Type B pancreatic cell (in vitro differentiated cells): ENCODE results near the gene WFDC5. TPM values are rescaled to one million over a fixed set of nuclear protein-coding genes. Genes with fewer than 3 reads are reported as not detected.

Experiments
- DNase-seq: peaks from one replicate; pipeline ENCODE4 v3.0.0; 2021; ENCODE audit warnings: mixed read lengths; ENCODE audit not compliant: unreplicated experiment; ENCODE audit errors: extremely low spot score
- H3K27ac Mint-ChIP-seq: 2 replicates; pipeline ENCODE4 v1.8.0; 2021; ENCODE audit warnings: mild to moderate bottlenecking, mixed read lengths
- H3K27me3 Mint-ChIP-seq: 2 replicates; pipeline ENCODE4 v1.8.0; 2021; ENCODE audit warnings: mixed read lengths
- H3K36me3 Mint-ChIP-seq: 2 replicates; pipeline ENCODE4 v1.8.0; 2021; ENCODE audit warnings: mixed read lengths
- H3K4me1 Mint-ChIP-seq: one replicate; pipeline ENCODE4 v1.8.0; 2021; ENCODE audit warnings: mixed read lengths; ENCODE audit not compliant: unreplicated experiment
- H3K4me3 Mint-ChIP-seq: 2 replicates; pipeline ENCODE4 v1.8.0; 2021; ENCODE audit warnings: mild to moderate bottlenecking, mixed read lengths
- H3K9me3 Mint-ChIP-seq: 2 replicates; pipeline ENCODE4 v1.8.0; 2021; ENCODE audit warnings: mixed read lengths
- total RNA-seq: library from RNA; stranded (reverse); gene quantifications from 2 replicates; pipeline ENCODE4 v1.2.1, GENCODE V29; 2021; ENCODE audit warnings: low replicate concordance
- TF ChIP-seq, protein P1 (sequence below): fragments of 200-600 bp; sonication (generic); conservative IDR thresholded peaks from 2 replicates; pipeline ENCODE4 v1.5.0; 2021; ENCODE audit warnings: antibody characterized with exemption, mild to moderate bottlenecking

The WFDC5 gene
- total RNA-seq, 1 donor from 2014 or later, result 0.41 TPM

DNA sequence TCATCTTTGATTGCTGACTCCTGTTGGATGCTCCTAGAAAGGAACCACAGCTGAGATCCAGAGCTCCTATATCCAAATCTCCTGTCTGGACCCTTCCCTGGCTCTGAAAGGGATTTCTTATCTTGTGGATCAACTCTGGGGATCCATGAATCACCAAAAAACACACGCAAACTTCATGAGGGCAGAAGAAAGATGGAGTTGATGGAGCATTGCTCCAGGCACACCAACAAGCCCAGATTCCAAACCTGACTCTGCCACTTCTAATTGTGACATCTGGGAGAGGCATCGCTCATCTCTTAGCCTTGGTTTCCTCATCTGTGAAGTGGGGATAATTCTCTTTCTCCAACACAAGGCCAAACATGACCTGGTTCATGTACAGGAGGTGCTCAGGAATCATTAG is 20.8 kb downstream of the WFDC5 start:
- DNase-seq, result no peak
- TF ChIP-seq, protein P1, sequence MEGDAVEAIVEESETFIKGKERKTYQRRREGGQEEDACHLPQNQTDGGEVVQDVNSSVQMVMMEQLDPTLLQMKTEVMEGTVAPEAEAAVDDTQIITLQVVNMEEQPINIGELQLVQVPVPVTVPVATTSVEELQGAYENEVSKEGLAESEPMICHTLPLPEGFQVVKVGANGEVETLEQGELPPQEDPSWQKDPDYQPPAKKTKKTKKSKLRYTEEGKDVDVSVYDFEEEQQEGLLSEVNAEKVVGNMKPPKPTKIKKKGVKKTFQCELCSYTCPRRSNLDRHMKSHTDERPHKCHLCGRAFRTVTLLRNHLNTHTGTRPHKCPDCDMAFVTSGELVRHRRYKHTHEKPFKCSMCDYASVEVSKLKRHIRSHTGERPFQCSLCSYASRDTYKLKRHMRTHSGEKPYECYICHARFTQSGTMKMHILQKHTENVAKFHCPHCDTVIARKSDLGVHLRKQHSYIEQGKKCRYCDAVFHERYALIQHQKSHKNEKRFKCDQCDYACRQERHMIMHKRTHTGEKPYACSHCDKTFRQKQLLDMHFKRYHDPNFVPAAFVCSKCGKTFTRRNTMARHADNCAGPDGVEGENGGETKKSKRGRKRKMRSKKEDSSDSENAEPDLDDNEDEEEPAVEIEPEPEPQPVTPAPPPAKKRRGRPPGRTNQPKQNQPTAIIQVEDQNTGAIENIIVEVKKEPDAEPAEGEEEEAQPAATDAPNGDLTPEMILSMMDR, result no peak
- H3K36me3 Mint-ChIP-seq, result no peaks in the 10 kb centered on the region
- no peaks in the 10 kb centered on the region for H3K4me1 Mint-ChIP-seq
- H3K4me3 Mint-ChIP-seq, result no peak overlapping the region
- peaks cover 26% of the 10 kb centered on the region for H3K27me3 Mint-ChIP-seq
- no peaks in the 10 kb centered on the region for H3K9me3 Mint-ChIP-seq
- no peak overlapping the region for H3K27ac Mint-ChIP-seq

DNA sequence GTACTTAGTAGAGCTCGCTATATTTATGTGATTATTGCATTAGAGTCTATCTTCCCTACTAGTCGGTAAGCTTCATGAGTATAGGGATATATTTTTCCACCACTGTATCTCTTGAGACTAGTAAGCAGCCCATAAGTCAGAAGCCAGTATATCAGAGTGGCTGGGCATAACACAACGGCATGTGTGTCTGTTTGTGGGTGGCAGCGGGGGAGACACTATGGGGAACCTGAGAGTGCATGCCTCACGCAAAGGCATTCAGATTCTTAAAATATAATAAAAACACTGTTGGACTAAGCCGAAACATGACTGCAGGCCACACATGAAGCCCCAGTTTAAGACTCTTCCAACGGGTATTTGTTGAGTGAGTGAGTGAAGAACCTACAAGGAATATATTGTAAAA is 22.1 kb downstream of the WFDC5 start:
- Mint-ChIP-seq H3K36me3 (no peaks in the 10 kb centered on the region), H3K27me3 (peaks cover 19% of the 10 kb centered on the region), H3K27ac (no peak overlapping the region), H3K9me3 (no peaks in the 10 kb centered on the region), H3K4me1 (peaks cover 4% of the 10 kb centered on the region), H3K4me3 (no peak overlapping the region)
- TF ChIP-seq, protein P1, result no peak
- no peak for DNase-seq

DNA sequence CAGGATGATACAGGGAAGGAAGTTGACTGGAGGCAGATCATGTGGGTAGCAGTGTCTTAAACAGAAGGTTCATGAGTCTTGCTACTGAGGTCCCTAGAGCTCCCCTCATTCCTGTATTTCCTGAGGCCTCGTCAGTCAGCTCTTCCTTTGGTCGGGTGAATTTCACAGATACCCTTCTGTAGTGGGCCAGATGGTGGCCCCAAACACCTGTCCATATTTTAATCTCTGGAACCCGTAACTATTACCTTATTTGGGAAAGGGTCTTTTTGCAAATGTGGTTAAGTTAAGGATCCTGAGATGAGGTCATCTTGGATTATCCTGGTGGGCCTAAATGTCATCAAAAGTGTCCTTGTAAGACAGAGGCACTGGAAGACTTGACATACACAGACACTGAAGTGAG is 23.6 kb downstream of the WFDC5 start:
- TF ChIP-seq, protein P1, result no peak

DNA sequence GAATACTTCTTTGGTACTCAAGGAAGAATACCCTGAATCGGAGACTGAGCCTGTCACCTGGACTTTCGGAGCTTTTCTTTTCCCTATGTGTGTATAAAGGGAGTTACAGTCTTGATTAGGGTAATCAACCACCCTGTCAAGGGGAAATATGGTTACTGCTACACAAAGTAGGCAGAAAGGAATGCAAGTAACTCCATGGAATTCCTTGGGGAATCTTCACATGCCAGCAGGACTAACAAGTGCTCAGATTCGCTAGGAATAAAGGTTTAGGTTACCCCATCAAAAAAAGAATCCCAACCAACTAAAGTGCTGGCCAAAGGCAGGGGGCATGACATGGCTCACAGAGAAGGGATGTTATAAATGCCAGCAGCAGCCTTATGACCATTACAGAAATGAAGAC is 24.5 kb downstream of the WFDC5 start:
- Mint-ChIP-seq H3K27me3 (no peaks in the 10 kb centered on the region), H3K36me3 (peaks cover 5% of the 10 kb centered on the region), H3K4me1 (peaks cover 12% of the 10 kb centered on the region), H3K4me3 (no peak overlapping the region), H3K27ac (no peak overlapping the region), H3K9me3 (no peaks in the 10 kb centered on the region)
- TF ChIP-seq, protein P1, result no peak
- DNase-seq, result no peak

More for the DNA sequence above, 23.6 kb downstream of the WFDC5 start:
- Mint-ChIP-seq H3K27ac (no peak overlapping the region), H3K36me3 (peaks cover 4% of the 10 kb centered on the region), H3K4me1 (peaks cover 12% of the 10 kb centered on the region), H3K27me3 (peaks cover 5% of the 10 kb centered on the region), H3K9me3 (no peaks in the 10 kb centered on the region), H3K4me3 (no peak overlapping the region)
- no peak for DNase-seq

DNA sequence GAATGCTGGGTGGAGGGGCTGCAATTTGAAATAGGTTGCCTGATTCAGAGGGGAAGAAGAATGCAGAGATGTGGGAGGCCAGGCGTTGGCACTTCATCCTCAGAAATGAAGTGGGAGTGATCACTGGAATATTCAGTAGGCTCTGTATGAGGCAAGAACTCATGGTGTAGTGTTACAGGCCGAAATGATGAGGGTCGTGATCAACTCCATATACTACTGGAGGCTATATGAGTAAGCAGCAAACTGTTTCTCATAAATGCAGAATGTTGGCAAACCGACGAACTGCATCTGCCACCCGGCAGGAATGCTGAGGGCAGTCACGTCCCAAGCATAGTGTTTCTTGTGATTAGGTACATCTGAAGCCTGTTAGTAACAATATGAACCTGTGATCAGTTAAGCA is 26.7 kb downstream of the WFDC5 start:
- Mint-ChIP-seq H3K4me3 (no peak overlapping the region), H3K36me3 (peaks cover 11% of the 10 kb centered on the region), H3K27me3 (no peaks in the 10 kb centered on the region), H3K4me1 (peaks cover 12% of the 10 kb centered on the region), H3K9me3 (peaks cover 4% of the 10 kb centered on the region), H3K27ac (peak overlapping the region; percentile 53)
- TF ChIP-seq, protein P1, result no peak
- no peak for DNase-seq

DNA sequence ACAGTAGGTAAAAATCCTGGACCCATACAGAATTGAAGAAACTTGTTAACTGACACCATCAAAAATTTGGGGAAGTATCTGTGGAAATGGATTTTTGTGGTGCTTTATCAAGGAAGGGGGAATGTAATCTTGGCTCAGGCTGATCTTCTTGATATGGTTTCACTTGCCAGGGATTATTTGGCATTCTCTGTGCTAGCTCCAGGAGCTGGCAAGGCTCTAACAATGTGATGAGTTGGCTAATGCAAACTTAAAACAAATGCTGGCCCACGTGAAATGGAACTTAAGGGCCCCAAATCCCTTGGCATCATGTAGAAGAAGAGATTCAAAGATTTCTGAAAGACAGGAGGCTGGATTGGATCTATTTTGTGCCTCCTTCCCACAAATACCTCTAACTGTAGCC is 27.2 kb downstream of the WFDC5 start:
- peaks cover 6% of the 10 kb centered on the region for H3K9me3 Mint-ChIP-seq
- H3K4me1 Mint-ChIP-seq, result peaks cover 12% of the 10 kb centered on the region
- no peak for DNase-seq
- H3K27ac Mint-ChIP-seq, result peak overlapping the region; percentile 53
- no peak overlapping the region for H3K4me3 Mint-ChIP-seq
- peaks cover 11% of the 10 kb centered on the region for H3K36me3 Mint-ChIP-seq
- TF ChIP-seq, protein P1, result no peak
- no peaks in the 10 kb centered on the region for H3K27me3 Mint-ChIP-seq
